Mononuclear cell (primary cell): Measurements from ENCODE around the gene TIGD1. TPM values are rescaled to one million over a fixed set of nuclear protein-coding genes. Genes with fewer than 3 reads are reported as not detected.

ENCODE experiments used
- H3K27me3 ChIP-seq: 2 replicates; pipeline ENCODE4 v1.6.0; 2011; ENCODE audit warnings: low read length, control low read depth; ENCODE audit not compliant: insufficient read depth
- H3K4me1 ChIP-seq: 2 replicates; pipeline ENCODE4 v1.5.1; 2011; ENCODE audit warnings: mild to moderate bottlenecking, low read length, control low read depth; ENCODE audit not compliant: insufficient read depth
- H3K4me3 ChIP-seq: 2 replicates; pipeline ENCODE4 v1.5.1; 2011; ENCODE audit warnings: mild to moderate bottlenecking, low read length, moderate library complexity
- H3K9me3 ChIP-seq: 2 replicates; pipeline ENCODE4 v1.5.1; 2011; ENCODE audit warnings: low read depth, mild to moderate bottlenecking, control low read depth, low read length
- total RNA-seq: library from RNA; depleted of rRNA; stranded (reverse); fragments of >200 nt; gene quantifications from one replicate; pipeline ENCODE4 v1.2.3, GENCODE V29; 2012

Gene TIGD1
- 23.7 TPM for total RNA-seq

GRCh38 chr2:232550354-232551249, at the start of gene TIGD1, which contains the start of gene EIF4E2:
TIGD1 (minus strand) TSS chr2:232550557; CDS start chr2:232549882, 675 bp downstream.
EIF4E2 (plus strand) TSS chr2:232550689; CDS start chr2:232550725, 36 bp downstream.
- Histone ChIP-seq H3K9me3 (no peaks in the 10 kb centered on the region), H3K27me3 (no peaks in the 10 kb centered on the region), H3K4me1 (peaks cover 60% of the 10 kb centered on the region), H3K4me3 (peak within 1 kb of the TSS; percentile 85)

GRCh38 chr2:232598293-232598692, 47.9 kb upstream of the TIGD1 start:
- H3K4me1 ChIP-seq: no peaks in the 10 kb centered on the region
- no peaks in the 10 kb centered on the region for H3K9me3 ChIP-seq
- H3K4me3 ChIP-seq: no peak overlapping the region
- H3K27me3 ChIP-seq: no peaks in the 10 kb centered on the region

- Histone ChIP-seq H3K9me3 (no peaks in the 10 kb centered on the region), H3K4me1 (no peaks in the 10 kb centered on the region), H3K4me3 (no peak overlapping the region), H3K27me3 (no peaks in the 10 kb centered on the region)
These were observed 47.2 kb upstream of the TIGD1 start for GRCh38 chr2:232597362-232598079.

- no peaks in the 10 kb centered on the region for H3K27me3 ChIP-seq
- H3K4me1 ChIP-seq: no peaks in the 10 kb centered on the region
- no peak overlapping the region for H3K4me3 ChIP-seq
- H3K9me3 ChIP-seq: no peaks in the 10 kb centered on the region
These were observed 43.6 kb upstream of the TIGD1 start for GRCh38 chr2:232593982-232594381.

GRCh38 chr2:232592772-232593395, 42.5 kb upstream of the TIGD1 start:
- H3K4me3 ChIP-seq: no peak overlapping the region
- no peaks in the 10 kb centered on the region for H3K4me1 ChIP-seq

GRCh38 chr2:232588680-232589585, 38.6 kb upstream of the TIGD1 start:
- Histone ChIP-seq H3K4me1 (peaks cover 6% of the 10 kb centered on the region), H3K4me3 (no peak overlapping the region), H3K27me3 (no peaks in the 10 kb centered on the region), H3K9me3 (no peaks in the 10 kb centered on the region)

More at GRCh38 chr2:232592772-232593395, 42.5 kb upstream of the TIGD1 start:
- Histone ChIP-seq H3K27me3 (no peaks in the 10 kb centered on the region), H3K9me3 (no peaks in the 10 kb centered on the region)

GRCh38 chr2:232588031-232588430, 37.7 kb upstream of the TIGD1 start:
- Histone ChIP-seq H3K4me1 (peaks cover 6% of the 10 kb centered on the region), H3K9me3 (no peaks in the 10 kb centered on the region), H3K27me3 (no peaks in the 10 kb centered on the region), H3K4me3 (no peak overlapping the region)

- Histone ChIP-seq H3K4me3 (no peak overlapping the region), H3K9me3 (no peaks in the 10 kb centered on the region), H3K27me3 (no peaks in the 10 kb centered on the region), H3K4me1 (peaks cover 6% of the 10 kb centered on the region)
These were observed 37.2 kb upstream of the TIGD1 start for GRCh38 chr2:232587512-232587911.

- peaks cover 6% of the 10 kb centered on the region for H3K4me1 ChIP-seq
- no peaks in the 10 kb centered on the region for H3K9me3 ChIP-seq
- no peak overlapping the region for H3K4me3 ChIP-seq
- no peaks in the 10 kb centered on the region for H3K27me3 ChIP-seq
These were observed 36.7 kb upstream of the TIGD1 start for GRCh38 chr2:232586943-232587505.

- H3K4me3 ChIP-seq: no peak overlapping the region
- H3K4me1 ChIP-seq: peaks cover 6% of the 10 kb centered on the region
- H3K9me3 ChIP-seq: no peaks in the 10 kb centered on the region
- no peaks in the 10 kb centered on the region for H3K27me3 ChIP-seq
These were observed 33.9 kb upstream of the TIGD1 start for GRCh38 chr2:232584238-232584637.

GRCh38 chr2:232581725-232582124, 31.4 kb upstream of the TIGD1 start:
- Histone ChIP-seq H3K27me3 (no peaks in the 10 kb centered on the region), H3K9me3 (no peaks in the 10 kb centered on the region), H3K4me3 (no peak overlapping the region), H3K4me1 (no peaks in the 10 kb centered on the region)

- Histone ChIP-seq H3K9me3 (no peaks in the 10 kb centered on the region), H3K4me3 (no peak overlapping the region), H3K4me1 (no peaks in the 10 kb centered on the region), H3K27me3 (no peaks in the 10 kb centered on the region)
These were observed 30.3 kb upstream of the TIGD1 start for GRCh38 chr2:232580648-232580981.

- no peaks in the 10 kb centered on the region for H3K27me3 ChIP-seq
- H3K4me1 ChIP-seq: no peaks in the 10 kb centered on the region
- no peak overlapping the region for H3K4me3 ChIP-seq
- no peaks in the 10 kb centered on the region for H3K9me3 ChIP-seq
These were observed 28.3 kb upstream of the TIGD1 start for GRCh38 chr2:232578626-232579025.

- no peaks in the 10 kb centered on the region for H3K27me3 ChIP-seq
These were observed 27.5 kb upstream of the TIGD1 start for GRCh38 chr2:232577841-232578240.

More at GRCh38 chr2:232577841-232578240, 27.5 kb upstream of the TIGD1 start:
- Histone ChIP-seq H3K4me3 (no peak overlapping the region), H3K9me3 (no peaks in the 10 kb centered on the region), H3K4me1 (no peaks in the 10 kb centered on the region)
